Neural progenitor cell (in vitro differentiated cells): ENCODE results near the gene SERGEF.

Experiments
- CTCF ChIP-seq: fragments of 200-600 bp; sonication (generic); IDR thresholded peaks from 2 replicates; pipeline ENCODE4 v1.5.1; 2017; ENCODE audit warnings: antibody characterized with exemption, mild to moderate bottlenecking
- EZH2 ChIP-seq: fragments of 200-600 bp; sonication (generic); IDR thresholded peaks from 2 replicates; pipeline ENCODE4 v1.6.1; 2017; ENCODE audit warnings: antibody characterized with exemption, mild to moderate bottlenecking, moderate library complexity
- EZH2phosphoT487 ChIP-seq: fragments of 200-600 bp; sonication (generic); IDR thresholded peaks from 2 replicates; pipeline ENCODE4 v1.6.1; 2017; ENCODE audit warnings: antibody characterized with exemption

GRCh38 chr11:17865765-17866428 is 146.9 kb downstream of the SERGEF start:
- TF ChIP-seq CTCF (no peak), EZH2phosphoT487 (no peak), EZH2 (no peak)
